ENCODE measurements around the gene KRT17. TPM values are rescaled to one million over a fixed set of nuclear protein-coding genes. Genes with fewer than 3 reads are reported as not detected.
"Not testable (repeated sequence)": the region's sequence is repeated elsewhere in the genome, so short reads cannot be mapped to it uniquely, and the experiment has no call there.

KRT17 gene
- total RNA-seq, 1 donor, result not detected

GRCh38 chr17:41580687-41581365 lies 43.5 kb downstream of the KRT17 start:
- no peak for DNase-seq (ENCODE audit: low read depth in 2 of 3, low spot score in 2 of 3)

DNA sequence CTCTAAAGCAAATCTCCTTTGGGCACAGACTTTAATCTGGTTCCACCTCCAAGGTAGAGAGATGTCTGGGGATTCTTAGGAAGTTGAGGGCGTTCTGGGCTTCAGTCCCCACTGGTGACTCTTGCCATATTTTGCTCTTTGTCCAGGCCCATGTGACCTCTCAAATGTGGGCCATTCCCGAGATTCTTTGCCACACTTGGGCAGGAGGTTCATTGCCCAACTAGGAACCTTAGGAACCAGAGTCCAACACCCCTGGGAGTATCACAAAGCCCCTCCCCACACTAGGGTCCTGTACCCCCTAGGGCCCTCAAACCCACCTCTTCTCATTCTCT lies 44.2 kb downstream of the KRT17 start:
- no peak for DNase-seq (ENCODE audit: low read depth in 2 of 3, low spot score in 2 of 3)

GRCh38 chr17:41579484-41580243 lies 44.7 kb downstream of the KRT17 start:
- peak; percentile 19 to 89 (median 75) for DNase-seq (ENCODE audit: low read depth in 2 of 3, low spot score in 2 of 3)

- DNase-seq (ENCODE audit: low read depth in 2 of 3, low spot score in 2 of 3), result no peak
Observed at GRCh38 chr17:41578971-41579370, 45.4 kb downstream of the KRT17 start.

GRCh38 chr17:41578538-41578937 lies 45.8 kb downstream of the KRT17 start:
- no peak for DNase-seq (ENCODE audit: low read depth in 2 of 3, low spot score in 2 of 3)

- not testable (repeated sequence) for DNase-seq (ENCODE audit: low read depth in 2 of 3, low spot score in 2 of 3)
Observed at GRCh38 chr17:41576740-41577139, 47.6 kb downstream of the KRT17 start.

DNA sequence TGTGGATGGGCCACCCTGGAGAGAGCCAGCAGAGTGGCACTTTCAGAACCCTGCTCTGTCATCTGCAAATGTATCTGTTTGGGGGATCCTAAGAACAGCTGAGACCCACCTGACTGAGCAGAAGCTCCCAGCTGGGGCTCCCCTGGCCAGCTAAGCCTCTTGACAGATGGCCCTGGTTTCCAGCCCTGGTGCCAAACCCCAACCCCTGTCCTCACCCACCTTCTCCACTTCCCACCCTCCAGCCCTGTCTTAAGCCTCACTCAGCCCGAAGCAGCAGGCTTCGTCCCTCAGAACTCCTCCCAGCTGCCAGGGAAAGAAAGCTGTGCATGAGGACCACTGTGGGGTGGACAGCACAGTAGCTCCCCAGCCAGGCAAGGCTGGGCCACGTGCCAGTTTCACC lies 49.0 kb downstream of the KRT17 start:
- no peak for DNase-seq (ENCODE audit: low read depth in 2 of 3, low spot score in 2 of 3)

GRCh38 chr17:41571561-41572434 lies 52.6 kb downstream of the KRT17 start, which contains the start of gene KRT9:
TSS of gene KRT9 (minus strand) at chr17:41572059. CDS start at chr17:41571992, 67 bp downstream.
- DNase-seq (ENCODE audit: low read depth in 2 of 3, low spot score in 2 of 3), result no peak

Other genes with a start within 250 kb of the KRT17 start
- gene KRT34, start 242.3 kb downstream of the KRT17 start, total RNA-seq, result not detected
- gene KRT31, start 227.0 kb downstream of the KRT17 start, total RNA-seq, result not detected
- gene KRT37, start 200.0 kb downstream of the KRT17 start, total RNA-seq, result not detected
- gene KRT38, start 183.6 kb downstream of the KRT17 start, total RNA-seq, result not detected
- gene KRT32, start 157.2 kb downstream of the KRT17 start, total RNA-seq, result not detected
- gene KRT35, start 143.4 kb downstream of the KRT17 start, total RNA-seq, result not detected
- not detected for gene KRT36, start 134.7 kb downstream of the KRT17 start, total RNA-seq
- not detected for gene KRT13, start 119.0 kb downstream of the KRT17 start, total RNA-seq
- not detected for gene KRT15, start 105.7 kb downstream of the KRT17 start, total RNA-seq
- not detected for gene KRT19, start 96.3 kb downstream of the KRT17 start, total RNA-seq
- not detected for gene KRT9, start 52.5 kb downstream of the KRT17 start, total RNA-seq
- gene KRT14, start 37.7 kb downstream of the KRT17 start, total RNA-seq, result not detected
- not detected for gene KRT16, start 11.8 kb downstream of the KRT17 start, total RNA-seq
- gene EIF1, start 64.3 kb upstream of the KRT17 start, total RNA-seq, result 201 TPM
- not detected for gene GAST, start 87.8 kb upstream of the KRT17 start, total RNA-seq
- under 0.01 TPM for gene HAP1, start 110.1 kb upstream of the KRT17 start, total RNA-seq
- gene JUP, start 162.1 kb upstream of the KRT17 start, total RNA-seq, result 348 TPM
- gene P3H4, start 187.4 kb upstream of the KRT17 start, total RNA-seq, result 8.6 TPM
- 6.5 TPM for gene FKBP10, start 188.4 kb upstream of the KRT17 start, total RNA-seq
- gene NT5C3B, start 211.7 kb upstream of the KRT17 start, total RNA-seq, result 41.5 TPM
- not detected for gene KLHL10, start 213.2 kb upstream of the KRT17 start, total RNA-seq
- 21.8 TPM for gene KLHL11, start 240.8 kb upstream of the KRT17 start, total RNA-seq